Vagina (tissue), 2 donors: ENCODE results near the gene POLR2E. TPM values are rescaled to one million over a fixed set of nuclear protein-coding genes. Genes with fewer than 3 reads are reported as not detected.

Source experiments
- DNase-seq, 2 donors: peaks; one replicate each; pipeline ENCODE4 v3.0.0-alpha.2; 2017; ENCODE audit errors: extremely low spot score in 2 of 2
- H3K27ac ChIP-seq: fragments of 200-600 bp; sonication (generic); one replicate; pipeline ENCODE4 v1.5.1; 2019
- H3K27me3 ChIP-seq: fragments of 200-600 bp; sonication (generic); one replicate; pipeline ENCODE4 v1.5.1; 2019
- H3K36me3 ChIP-seq, 2 donors: fragments of 200-600 bp; sonication (generic); one replicate each; pipeline ENCODE4 v1.5.1; 2017 to 2019
- H3K4me1 ChIP-seq: fragments of 200-600 bp; sonication (generic); one replicate; pipeline ENCODE4 v1.5.1; 2019
- H3K4me3 ChIP-seq, 2 donors: fragments of 200-600 bp; sonication (generic); 1 replicate in 1 of 2; 2 replicates in 1 of 2; pipeline ENCODE4 v1.5.1; 2016 to 2019
- H3K9me3 ChIP-seq: fragments of 200-600 bp; sonication (generic); one replicate; pipeline ENCODE4 v1.5.1; 2019
- CTCF ChIP-seq, 3 experiments: fragments of 450-650 bp in 2 of 3; fragments of 200-600 bp in 1 of 3; sonication (generic) in 1 of 3; IDR thresholded peaks; one replicate each; pipeline ENCODE4 v1.5.1; 2017 to 2019; ENCODE audit warnings: antibody characterized with exemption in 3 of 3, mild to moderate bottlenecking in 2 of 3, moderate library complexity in 2 of 3
- POLR2A ChIP-seq, 2 donors: fragments of 450-650 bp; IDR thresholded peaks; one replicate each; pipeline ENCODE4 v1.6.1; 2017; ENCODE audit warnings: antibody characterized with exemption in 2 of 2, mild to moderate bottlenecking in 2 of 2, moderate library complexity in 2 of 2
- POLR2AphosphoS5 ChIP-seq, 2 donors: sonication (generic); formaldehyde crosslinking; IDR thresholded peaks; one replicate each; pipeline ENCODE4 v1.9.0; 2017; ENCODE audit warnings: antibody characterized with exemption in 2 of 2, mild to moderate bottlenecking in 2 of 2, low read depth in 1 of 2; ENCODE audit not compliant: insufficient read depth in 1 of 2
- intact Hi-C: fragments of 100-400 bp; cut with DNase I; formaldehyde crosslinking; loops from one replicate; pipeline ENCODE4 v1.15.1; 2023
- total RNA-seq: library from RNA; depleted of rRNA; stranded (reverse); fragments of >200 nt; gene quantifications from one replicate; pipeline ENCODE4 v1.2.3, GENCODE V29; 2016

Gene POLR2E
- total RNA-seq, 1 donor from 2014 or later, result 83.7 TPM

GRCh38 chr19:1089126-1089771, 5.9 kb downstream of the POLR2E start:
- H3K36me3 ChIP-seq, result peaks cover 0 to 31% of the 10 kb centered on the region in 2 donors
- TF ChIP-seq POLR2A (IDR thresholded peaks at IDR 0.05) (no peak), CTCF (IDR thresholded peaks at IDR 0.05) (no peak), POLR2AphosphoS5 (IDR thresholded peaks at IDR 0.05; ENCODE audit: insufficient read depth in 1 of 2, low read depth in 1 of 2) (no peak)
- peaks cover 20% of the 10 kb centered on the region for H3K4me1 ChIP-seq
- no peak for DNase-seq
- no peak overlapping the region for H3K27ac ChIP-seq
- intact Hi-C loops, result no loop called here
- no peak overlapping the region for H3K4me3 ChIP-seq
- H3K27me3 ChIP-seq, result no peaks in the 10 kb centered on the region
- H3K9me3 ChIP-seq, result no peaks in the 10 kb centered on the region

GRCh38 chr19:1088416-1089010, 6.7 kb downstream of the POLR2E start:
- Histone ChIP-seq H3K9me3 (no peaks in the 10 kb centered on the region), H3K27me3 (no peaks in the 10 kb centered on the region), H3K36me3 (peaks cover 0 to 31% of the 10 kb centered on the region in 2 donors), H3K27ac (no peak overlapping the region), H3K4me3 (no peak overlapping the region), H3K4me1 (peaks cover 13% of the 10 kb centered on the region)
- no peak for DNase-seq
- TF ChIP-seq POLR2A (IDR thresholded peaks at IDR 0.05) (no peak), POLR2AphosphoS5 (IDR thresholded peaks at IDR 0.05; ENCODE audit: insufficient read depth in 1 of 2, low read depth in 1 of 2) (no peak), CTCF (IDR thresholded peaks at IDR 0.05) (no peak)
- intact Hi-C loops, result no loop called here

GRCh38 chr19:1087813-1088415, 7.3 kb downstream of the POLR2E start:
- intact Hi-C loops, result no loop called here
- H3K4me1 ChIP-seq, result peaks cover 9% of the 10 kb centered on the region
- peaks cover 0 to 31% of the 10 kb centered on the region in 2 donors for H3K36me3 ChIP-seq
- no peak for DNase-seq
- no peaks in the 10 kb centered on the region for H3K9me3 ChIP-seq
- H3K27ac ChIP-seq, result no peak overlapping the region
- peak in 1 of 2 donors; percentile 14 for TF ChIP-seq POLR2AphosphoS5 (IDR thresholded peaks at IDR 0.05; ENCODE audit: insufficient read depth in 1 of 2, low read depth in 1 of 2)
- no peak for TF ChIP-seq POLR2A (IDR thresholded peaks at IDR 0.05)
- TF ChIP-seq CTCF (IDR thresholded peaks at IDR 0.05), result no peak
- H3K4me3 ChIP-seq, result no peak overlapping the region
- no peaks in the 10 kb centered on the region for H3K27me3 ChIP-seq

- Histone ChIP-seq H3K9me3 (no peaks in the 10 kb centered on the region), H3K36me3 (peaks cover 0 to 25% of the 10 kb centered on the region in 2 donors), H3K4me1 (peaks cover 21% of the 10 kb centered on the region), H3K27ac (no peak overlapping the region), H3K27me3 (no peaks in the 10 kb centered on the region), H3K4me3 (no peak overlapping the region)
- no peak for DNase-seq
- intact Hi-C loops, result no loop called here
- no peak for TF ChIP-seq POLR2AphosphoS5 (IDR thresholded peaks at IDR 0.05; ENCODE audit: insufficient read depth in 1 of 2, low read depth in 1 of 2)
- no peak for TF ChIP-seq POLR2A (IDR thresholded peaks at IDR 0.05)
- no peak for TF ChIP-seq CTCF (IDR thresholded peaks at IDR 0.05)
Measured at GRCh38 chr19:1086613-1087012, 8.6 kb downstream of the POLR2E start.
